ENCODE data around the gene S100A6.
A peak's percentile ranks its signal among the peaks of the same experiment; 100 is the strongest.

S100A6 gene

GRCh38 chr1:153498746-153499145 lies 37.0 kb downstream of the S100A6 start:
- DNase-seq (ENCODE audit: low read depth): no peak

DNA sequence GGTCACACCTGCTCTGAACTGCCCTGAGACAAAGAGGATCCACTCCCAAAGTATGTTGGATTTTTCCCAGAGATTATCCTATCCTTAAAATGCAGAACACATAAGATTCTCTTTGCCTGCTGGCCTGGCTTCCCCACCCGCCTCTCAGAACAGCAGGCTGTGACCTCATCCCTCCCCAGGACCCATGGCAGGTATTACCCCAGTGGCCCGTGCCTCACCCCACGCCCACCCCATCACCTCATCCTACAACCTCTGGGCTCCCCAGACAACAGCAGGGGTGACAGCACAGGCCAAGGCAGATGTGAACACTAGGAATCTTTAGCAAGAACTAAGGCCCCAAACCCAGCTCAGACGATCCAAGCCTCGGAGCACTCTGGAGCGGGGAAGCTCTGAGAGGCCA lies 40.3 kb downstream of the S100A6 start:
- DNase-seq (ENCODE audit: low read depth): no peak

GRCh38 chr1:153494976-153495535 lies 40.7 kb downstream of the S100A6 start:
- peak; percentile 74 for DNase-seq (ENCODE audit: low read depth)

GRCh38 chr1:153493343-153493960 lies 42.3 kb downstream of the S100A6 start:
- no peak for DNase-seq (ENCODE audit: low read depth)

- DNase-seq (ENCODE audit: low read depth): no peak
Observed at GRCh38 chr1:153490272-153491051, 45.3 kb downstream of the S100A6 start.

GRCh38 chr1:153488731-153489130 lies 47.1 kb downstream of the S100A6 start:
- DNase-seq (ENCODE audit: low read depth): no peak

DNA sequence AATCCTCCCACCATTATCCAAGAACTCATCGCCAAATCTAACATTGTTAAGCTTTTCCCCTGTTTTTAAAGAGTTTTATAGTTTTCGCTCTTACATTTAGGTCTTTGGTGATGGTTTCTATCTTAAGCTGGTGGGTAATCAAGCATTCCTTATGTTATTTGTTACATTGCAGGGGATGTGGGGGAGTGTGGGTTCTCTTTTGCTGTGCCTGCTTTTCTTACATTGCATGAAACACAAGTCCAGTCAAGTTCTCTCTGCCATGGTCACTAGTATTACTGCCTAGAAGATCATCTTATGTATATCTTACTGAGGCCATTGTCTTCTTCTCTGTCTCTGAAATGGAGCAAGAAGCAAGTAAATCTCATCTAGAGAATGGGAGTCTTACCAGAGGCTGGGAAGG lies 48.1 kb downstream of the S100A6 start:
- no peak for DNase-seq (ENCODE audit: low read depth)

DNA sequence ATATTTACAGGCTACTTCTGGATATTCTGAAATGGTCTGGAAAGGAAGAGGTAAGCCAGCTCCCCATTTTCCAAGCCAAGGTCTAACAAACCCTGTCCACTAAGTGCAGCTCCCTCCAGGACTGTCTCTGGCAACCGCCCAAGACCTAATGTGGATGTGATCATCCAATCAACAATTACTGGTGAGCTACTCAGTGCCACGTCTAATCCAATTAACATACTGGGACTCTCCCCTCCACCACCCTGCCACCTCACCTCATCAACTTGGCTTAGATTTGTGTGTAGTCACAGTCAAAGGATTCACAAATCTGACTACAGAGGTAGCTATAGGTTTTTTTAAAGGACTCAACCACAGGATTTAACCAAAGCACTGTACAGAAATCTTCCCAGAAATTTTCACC lies 49.9 kb downstream of the S100A6 start:
- DNase-seq (ENCODE audit: low read depth): no peak

All from stimulated activated CD8-positive, alpha-beta memory T cell treated with anti-CD3 and anti-CD28 coated beads, Interleukin-7, amount 100 ng/mL, for 24 hours (primary cell).